ENCODE measurements around the gene ABTB2.

ABTB2 gene

GRCh38 chr11:34360046-34360445 lies 2.2 kb upstream of the ABTB2 start:
- DNase-seq (ENCODE audit: low spot score): no peak

- no peak for DNase-seq (ENCODE audit: low spot score)
These were observed 1.7 kb upstream of the ABTB2 start for GRCh38 chr11:34359548-34359891.

- DNase-seq (ENCODE audit: low spot score): peak; percentile 70
These were observed 1.1 kb upstream of the ABTB2 start for GRCh38 chr11:34358728-34359547.

GRCh38 chr11:34358258-34358727 lies 483 bp upstream of the ABTB2 start:
- DNase-seq (ENCODE audit: low spot score): peak; percentile 46

GRCh38 chr11:34356913-34357700 lies 703 bp downstream of the ABTB2 start:
- peak; percentile 44 for DNase-seq (ENCODE audit: low spot score)

- DNase-seq (ENCODE audit: low spot score): no peak
These were observed 1.3 kb downstream of the ABTB2 start for GRCh38 chr11:34356576-34356912.

GRCh38 chr11:34356130-34356529 lies 1.7 kb downstream of the ABTB2 start:
- DNase-seq (ENCODE audit: low spot score): no peak

GRCh38 chr11:34355726-34356125 lies 2.1 kb downstream of the ABTB2 start:
- DNase-seq (ENCODE audit: low spot score): no peak

- DNase-seq (ENCODE audit: low spot score): no peak
These were observed 3.0 kb downstream of the ABTB2 start for GRCh38 chr11:34354782-34355181.

- no peak for DNase-seq (ENCODE audit: low spot score)
These were observed 3.9 kb downstream of the ABTB2 start for GRCh38 chr11:34353881-34354280.

GRCh38 chr11:34351687-34352469 lies 5.9 kb downstream of the ABTB2 start:
- no peak for DNase-seq (ENCODE audit: low spot score)

GRCh38 chr11:34351051-34351450 lies 6.8 kb downstream of the ABTB2 start:
- no peak for DNase-seq (ENCODE audit: low spot score)

GRCh38 chr11:34349882-34350281 lies 7.9 kb downstream of the ABTB2 start:
- no peak for DNase-seq (ENCODE audit: low spot score)

- DNase-seq (ENCODE audit: low spot score): no peak
These were observed 8.9 kb downstream of the ABTB2 start for GRCh38 chr11:34348919-34349318.

- no peak for DNase-seq (ENCODE audit: low spot score)
These were observed 9.7 kb downstream of the ABTB2 start for GRCh38 chr11:34348096-34348495.

- no peak for DNase-seq (ENCODE audit: low spot score)
These were observed 11.3 kb downstream of the ABTB2 start for GRCh38 chr11:34346551-34346950.

GRCh38 chr11:34345991-34346480 lies 11.8 kb downstream of the ABTB2 start:
- no peak for DNase-seq (ENCODE audit: low spot score)

- DNase-seq (ENCODE audit: low spot score): no peak
These were observed 12.3 kb downstream of the ABTB2 start for GRCh38 chr11:34345540-34345876.

- DNase-seq (ENCODE audit: low spot score): no peak
These were observed 12.9 kb downstream of the ABTB2 start for GRCh38 chr11:34344768-34345539.

GRCh38 chr11:34344410-34344767 lies 13.4 kb downstream of the ABTB2 start:
- no peak for DNase-seq (ENCODE audit: low spot score)

- DNase-seq (ENCODE audit: low spot score): no peak
These were observed 14.1 kb downstream of the ABTB2 start for GRCh38 chr11:34343686-34344085.

Data from SK-N-DZ (cell line).